HG02852 (cell line): ENCODE data around the gene PRCD.
"Not testable (repeated sequence)": the region's sequence is repeated elsewhere in the genome, so short reads cannot be mapped to it uniquely, and the experiment has no call there.

Source experiments
- ATAC-seq: cut with Tn5 transposase; IDR thresholded peaks from one replicate; pipeline ENCODE4 v1.9.1; 2021; ENCODE audit warnings: mild to moderate bottlenecking, moderate library complexity; ENCODE audit not compliant: unreplicated experiment

Gene PRCD

GRCh38 chr17:76525513-76525833, 14.4 kb upstream of the PRCD start:
- ATAC-seq: not testable (repeated sequence)

- not testable (repeated sequence) for ATAC-seq
Observed at GRCh38 chr17:76527016-76527415, 12.8 kb upstream of the PRCD start.

- ATAC-seq: no peak
Observed at GRCh38 chr17:76527430-76528111, 12.3 kb upstream of the PRCD start.

GRCh38 chr17:76528156-76528527, 11.7 kb upstream of the PRCD start:
- no peak for ATAC-seq

- no peak for ATAC-seq
Observed at GRCh38 chr17:76528528-76529223, 11.2 kb upstream of the PRCD start.

GRCh38 chr17:76529224-76530094, 10.4 kb upstream of the PRCD start:
- ATAC-seq: no peak

GRCh38 chr17:76530095-76530723, 9.6 kb upstream of the PRCD start:
- ATAC-seq: no peak

- no peak for ATAC-seq
Observed at GRCh38 chr17:76530811-76531485, 8.9 kb upstream of the PRCD start.

GRCh38 chr17:76531486-76532038, 8.3 kb upstream of the PRCD start:
- ATAC-seq: no peak

GRCh38 chr17:76532072-76532651, 7.7 kb upstream of the PRCD start:
- no peak for ATAC-seq

GRCh38 chr17:76533640-76534359, 6.0 kb upstream of the PRCD start:
- not testable (repeated sequence) for ATAC-seq

GRCh38 chr17:76534831-76535732, 4.8 kb upstream of the PRCD start:
- no peak for ATAC-seq

- no peak for ATAC-seq
Observed at GRCh38 chr17:76535788-76536510, 3.9 kb upstream of the PRCD start.

- no peak for ATAC-seq
Observed at GRCh38 chr17:76536511-76537287, 3.1 kb upstream of the PRCD start.

- no peak for ATAC-seq
Observed at GRCh38 chr17:76537288-76537577, 2.6 kb upstream of the PRCD start.

GRCh38 chr17:76537578-76538280, 2.1 kb upstream of the PRCD start, which contains the start of gene CYGB:
TSS of gene CYGB (minus strand) at chr17:76537709. CDS start at chr17:76537542, 167 bp downstream.
- ATAC-seq: no peak
